ENCODE results near the gene ARHGAP9. TPM values are rescaled to one million over a fixed set of nuclear protein-coding genes. Genes with fewer than 3 reads are reported as not detected.

The ARHGAP9 gene
- total and polyA plus RNA-seq, 2 of the 4 experiments (the other 2 are of a cell fraction): 0.18 to 0.79 TPM

DNA sequence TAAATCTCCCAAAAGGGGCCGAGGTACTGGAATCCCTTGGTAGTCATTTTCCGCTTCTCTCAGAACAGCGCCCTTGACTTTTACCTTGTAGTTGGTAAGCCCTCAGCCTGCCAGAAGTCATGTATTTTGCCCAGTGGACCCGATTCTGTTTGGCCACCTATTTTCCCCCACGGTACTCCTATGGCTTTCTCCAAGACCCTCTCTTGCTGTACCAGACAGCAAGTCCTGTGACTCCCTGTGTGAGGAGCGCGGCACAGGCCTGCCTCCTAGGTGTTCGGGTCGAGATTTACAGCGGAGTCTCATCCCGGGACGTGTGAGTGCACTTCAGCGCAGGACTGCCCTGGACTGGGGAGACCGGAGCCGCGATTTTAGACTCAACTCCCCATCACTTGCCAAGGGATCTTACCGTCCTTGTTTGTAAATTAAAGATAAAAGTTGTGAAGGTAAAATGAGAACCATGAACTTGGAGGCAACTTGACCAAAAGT lies 41.9 kb upstream of the ARHGAP9 start:
- intact Hi-C loops (cut with micrococcal nuclease) (no loop called here), in situ Hi-C loops (cut with MboI; ENCODE audit: low sequenced_read_pairs) (no loop called here), dilution Hi-C loops (cut with HindIII; ENCODE audit: low sequenced_read_pairs, unreplicated experiment) (no loop called here)
- Histone ChIP-seq H2BK120ac (ENCODE audit: low read depth, low read length) (peak overlapping the region; percentile 99), H2BK20ac (ENCODE audit: low read depth, low read length) (peak overlapping the region; percentile 90), H4K20me1 (ENCODE audit: insufficient read depth, low read length) (peaks cover 60% of the 10 kb centered on the region), H2AK5ac (ENCODE audit: low read depth, low read length) (peak overlapping the region; percentile 100), H3K4me1 (ENCODE audit: control insufficient read depth, insufficient read depth, low read length) (peaks cover 22% of the 10 kb centered on the region), H3K18ac (ENCODE audit: low read depth, low read length) (peak overlapping the region; percentile 94), H4K5ac (ENCODE audit: low read depth, low read length) (peak overlapping the region; percentile 85), H3K36me3 (ENCODE audit: control insufficient read depth, insufficient read depth, low read length) (peaks cover 41% of the 10 kb centered on the region), H3K23ac (ENCODE audit: low read depth, low read length) (peak overlapping the region; percentile 100), H3K4me2 (ENCODE audit: low read depth, low read length) (peak overlapping the region; percentile 65; the same call in 1 of the 2 replicates), H3K79me1 (ENCODE audit: low read depth in 1 of 2, low read length in 2 of 2) (peaks cover 18 to 78% of the 10 kb centered on the region in 2 experiments), H4K91ac (ENCODE audit: insufficient read depth, low read depth, low read length) (peak overlapping the region; percentile 96), H2BK15ac (ENCODE audit: low read depth, low read length) (peak overlapping the region; percentile 81), H3K9me1 (ENCODE audit: insufficient read depth, low read length) (peaks cover 14% of the 10 kb centered on the region), H3K9ac (ENCODE audit: low read depth, low read length) (peak overlapping the region; percentile 57), H2AFZ (replicated peaks; ENCODE audit: low read length, poor library complexity) (peak overlapping the region; percentile 93), H3K9me3 (ENCODE audit: control insufficient read depth, insufficient read depth, low read length) (no peaks in the 10 kb centered on the region), H4K8ac (ENCODE audit: low read depth in 2 of 2, low read length in 2 of 2) (peak overlapping the region; percentile 69 to 100), H2AK9ac (replicated peaks; ENCODE audit: low read depth, low read length, poor library complexity) (peak overlapping the region; percentile 100), H3K14ac (replicated peaks; ENCODE audit: low read depth, low read length) (peak overlapping the region; percentile 100), H3K56ac (ENCODE audit: extremely low read depth, insufficient read depth, low read length) (peak overlapping the region; percentile 82), H3K27ac (ENCODE audit: insufficient read depth, low read length) (peak overlapping the region; percentile 88), H3K27me3 (ENCODE audit: control insufficient read depth, insufficient read depth, low read length) (no peaks in the 10 kb centered on the region), H3K4ac (ENCODE audit: low read depth, low read length) (peak overlapping the region; percentile 100), H2BK5ac (ENCODE audit: low read depth, low read length, poor library complexity, severe bottlenecking) (peak overlapping the region; percentile 98), H3K4me3 (ENCODE audit: insufficient read depth, low read depth, low read length) (no peak overlapping the region)
- TF ChIP-seq CEBPB (IDR thresholded peaks at IDR 0.05; ENCODE audit: low read depth, low read length): no peak
- TF ChIP-seq BHLHE40 (IDR thresholded peaks at IDR 0.05; ENCODE audit: low read depth, low read length): no peak
- no peak for TF ChIP-seq RAD21 (IDR thresholded peaks at IDR 0.05; ENCODE audit: low read length)
- DNase-seq (peak; percentile 61), ATAC-seq (ENCODE audit: low read depth) (no peak)
- BruUV-seq (replicated peaks): no TSS peak
- WGBS, 2 experiments (ENCODE audit: extremely low coverage in 2 of 2, insufficient read length in 1 of 2): 61% methylated on average over 3 of the region's 17 CpGs; no CpG with 5 or more reads in 1 of the 2 experiments
- POLR2A ChIA-PET (ENCODE audit: unreplicated experiment): no interaction called here
- CTCF ChIA-PET: no interaction called here
